ENCODE measurements around the gene KLK14.

Gene KLK14, protein sequence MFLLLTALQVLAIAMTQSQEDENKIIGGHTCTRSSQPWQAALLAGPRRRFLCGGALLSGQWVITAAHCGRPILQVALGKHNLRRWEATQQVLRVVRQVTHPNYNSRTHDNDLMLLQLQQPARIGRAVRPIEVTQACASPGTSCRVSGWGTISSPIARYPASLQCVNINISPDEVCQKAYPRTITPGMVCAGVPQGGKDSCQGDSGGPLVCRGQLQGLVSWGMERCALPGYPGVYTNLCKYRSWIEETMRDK

DNA sequence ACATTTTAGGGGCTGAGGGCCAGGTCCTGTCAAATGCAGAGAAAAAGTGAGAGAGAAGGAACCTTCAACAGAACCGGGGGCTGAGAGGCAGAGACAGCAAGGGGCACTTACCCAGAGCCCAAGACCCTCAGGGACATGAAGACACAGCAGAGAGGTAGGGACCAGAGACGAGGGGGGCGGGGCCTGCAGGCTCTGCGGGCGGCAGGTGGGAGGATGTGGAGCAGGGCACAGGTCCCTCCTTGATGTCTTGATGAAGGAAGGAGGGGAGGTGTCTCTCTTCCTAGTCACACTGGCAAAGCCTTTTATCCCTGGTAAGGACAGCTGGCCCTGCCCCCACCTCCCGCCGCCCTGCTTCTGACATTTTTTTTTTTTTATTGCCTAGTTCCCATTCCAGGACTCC lies at the start of gene KLK14:
TSS of gene KLK14 (minus strand) at position 277 of the 400 bp plus-strand sequence. CDS start at position 4, 273 bp downstream.
- no peak for DNase-seq (ENCODE audit: low read depth)

DNA sequence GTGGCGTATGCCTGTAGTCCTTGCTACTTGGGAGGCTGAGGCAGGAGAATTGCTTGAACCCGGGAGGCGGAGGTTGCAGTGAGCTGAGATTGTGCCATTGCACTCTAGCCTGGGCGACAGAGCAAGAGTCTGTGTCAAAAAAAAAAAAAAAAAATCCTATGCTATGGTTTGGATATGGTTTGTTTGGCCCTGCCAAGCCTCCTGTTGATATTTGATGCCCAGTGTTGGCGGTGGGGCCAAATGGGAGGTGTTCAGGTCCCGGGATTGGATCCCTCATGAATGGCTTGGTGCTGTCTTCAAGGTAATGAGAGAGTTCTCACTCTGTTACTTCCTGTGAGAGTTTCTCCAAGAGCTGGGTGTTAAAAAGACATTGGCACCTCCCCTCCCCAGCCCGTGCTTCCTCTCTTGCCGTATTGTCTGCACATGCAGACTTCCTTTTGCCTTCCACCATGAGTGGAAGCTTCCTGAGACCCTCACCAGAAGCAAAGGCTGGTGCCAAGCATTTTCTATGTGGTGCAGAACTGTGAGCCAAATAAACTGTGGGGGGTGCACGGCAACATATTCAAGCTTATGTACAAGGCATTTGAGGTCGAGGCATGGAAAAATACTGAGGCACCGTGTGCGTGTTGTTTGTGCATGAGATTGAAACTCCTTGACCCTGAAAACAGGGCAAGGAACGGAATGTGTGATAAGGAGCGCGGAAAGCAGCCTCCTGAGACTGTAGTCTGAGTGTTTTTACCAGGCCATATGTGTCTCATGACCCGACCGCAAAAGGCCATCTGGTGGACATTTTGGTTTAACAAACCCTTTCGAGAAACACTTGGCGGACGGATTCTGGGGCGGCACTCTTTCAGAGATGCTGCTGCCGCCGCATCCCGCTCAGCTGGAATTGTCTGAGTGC lies 49.3 kb upstream of the KLK14 start:
- no peak for DNase-seq (ENCODE audit: low read depth)

DNA sequence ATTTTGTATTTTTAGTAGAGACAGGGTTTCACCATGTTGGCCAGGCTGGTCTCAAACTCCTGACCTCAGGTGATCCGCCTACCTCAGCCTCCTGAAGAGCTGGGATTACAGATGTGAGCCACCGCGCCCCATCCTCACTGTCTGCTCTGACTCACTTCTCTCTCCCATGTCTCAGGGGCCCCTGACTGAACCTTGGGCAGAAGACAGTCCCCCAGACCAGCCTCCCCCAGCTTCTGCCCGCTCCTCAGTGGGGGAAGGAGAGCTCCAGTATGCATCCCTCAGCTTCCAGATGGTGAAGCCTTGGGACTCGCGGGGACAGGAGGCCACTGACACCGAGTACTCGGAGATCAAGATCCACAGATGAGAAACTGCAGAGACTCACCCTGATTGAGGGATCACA lies 47.0 kb upstream of the KLK14 start:
- DNase-seq (ENCODE audit: low read depth) = no peak

DNA sequence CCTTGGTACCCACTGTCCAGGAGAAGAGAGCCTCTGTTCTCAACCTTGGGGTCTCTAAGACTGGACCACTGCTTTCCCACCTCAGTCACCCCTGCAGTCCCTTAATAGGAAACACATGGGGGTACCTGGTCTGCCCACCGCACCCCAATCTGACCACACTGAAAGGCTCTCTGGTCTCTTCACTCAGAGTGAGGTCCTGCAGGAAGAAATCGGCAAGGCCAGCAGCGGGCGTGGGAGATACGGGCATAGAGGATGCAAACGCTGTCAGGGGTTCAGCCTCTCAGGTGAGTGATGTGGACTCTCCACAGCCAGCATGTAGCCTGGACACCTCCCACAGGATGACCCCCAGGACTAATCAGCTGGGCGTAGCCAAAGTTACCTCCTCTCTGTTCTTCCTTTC lies 45.5 kb upstream of the KLK14 start:
- no peak for DNase-seq (ENCODE audit: low read depth)

DNA sequence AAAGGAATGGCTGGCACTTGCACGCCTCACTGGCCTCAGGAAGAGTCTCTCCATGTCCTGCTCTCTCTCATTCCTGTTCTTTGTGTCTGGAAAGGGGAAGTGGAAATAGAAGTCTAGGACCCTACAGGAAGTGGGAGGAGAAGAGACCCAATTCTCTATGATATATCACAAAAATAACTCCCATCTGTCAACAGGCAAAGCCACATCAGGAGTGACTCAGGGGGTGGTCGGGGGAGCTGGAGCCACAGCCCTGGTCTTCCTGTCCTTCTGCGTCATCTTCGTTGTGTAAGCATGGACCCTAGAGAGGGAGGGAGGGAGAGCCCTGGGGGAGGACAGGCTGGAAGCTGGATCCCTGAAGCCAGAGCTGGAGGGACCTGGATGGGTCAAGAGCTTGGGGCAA lies 45.1 kb upstream of the KLK14 start:
- DNase-seq (ENCODE audit: low read depth) = no peak

DNA sequence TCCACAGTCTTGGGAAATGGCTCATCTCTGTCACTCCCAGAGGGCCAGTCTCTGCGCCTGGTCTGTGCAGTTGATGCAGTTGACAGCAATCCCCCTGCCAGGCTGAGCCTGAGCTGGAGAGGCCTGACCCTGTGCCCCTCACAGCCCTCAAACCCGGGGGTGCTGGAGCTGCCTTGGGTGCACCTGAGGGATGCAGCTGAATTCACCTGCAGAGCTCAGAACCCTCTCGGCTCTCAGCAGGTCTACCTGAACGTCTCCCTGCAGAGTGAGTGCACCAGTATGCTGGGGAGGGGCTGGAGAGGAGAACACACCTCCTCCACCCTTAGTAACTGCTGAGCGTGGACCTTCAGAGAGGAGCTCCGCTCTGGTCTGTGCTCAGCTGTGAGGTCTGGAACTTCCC lies 44.3 kb upstream of the KLK14 start:
- DNase-seq (ENCODE audit: low read depth) = no peak

DNA sequence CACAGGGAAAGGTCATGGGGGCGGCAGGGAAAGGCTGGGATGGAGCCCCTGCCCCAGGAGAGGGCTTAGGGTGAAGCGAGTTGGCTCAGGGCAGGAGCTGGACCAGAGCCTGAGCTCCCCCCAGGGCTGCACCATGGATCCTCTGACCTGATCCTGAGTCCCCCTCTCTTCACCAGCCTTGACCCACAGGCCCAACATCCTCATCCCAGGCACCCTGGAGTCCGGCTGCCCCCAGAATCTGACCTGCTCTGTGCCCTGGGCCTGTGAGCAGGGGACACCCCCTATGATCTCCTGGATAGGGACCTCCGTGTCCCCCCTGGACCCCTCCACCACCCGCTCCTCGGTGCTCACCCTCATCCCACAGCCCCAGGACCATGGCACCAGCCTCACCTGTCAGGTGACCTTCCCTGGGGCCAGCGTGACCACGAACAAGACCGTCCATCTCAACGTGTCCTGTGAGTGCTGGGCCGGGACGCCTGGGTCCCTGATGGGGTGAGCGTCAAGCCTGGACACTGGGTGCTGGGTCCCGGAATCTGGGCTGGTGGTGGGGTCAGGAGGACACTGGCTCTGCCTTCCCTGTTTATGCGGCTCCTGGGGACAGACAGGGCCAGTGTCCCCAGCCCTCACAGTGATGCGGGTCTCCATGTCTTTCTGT lies 42.9 kb upstream of the KLK14 start:
- DNase-seq (ENCODE audit: low read depth) = no peak

DNA sequence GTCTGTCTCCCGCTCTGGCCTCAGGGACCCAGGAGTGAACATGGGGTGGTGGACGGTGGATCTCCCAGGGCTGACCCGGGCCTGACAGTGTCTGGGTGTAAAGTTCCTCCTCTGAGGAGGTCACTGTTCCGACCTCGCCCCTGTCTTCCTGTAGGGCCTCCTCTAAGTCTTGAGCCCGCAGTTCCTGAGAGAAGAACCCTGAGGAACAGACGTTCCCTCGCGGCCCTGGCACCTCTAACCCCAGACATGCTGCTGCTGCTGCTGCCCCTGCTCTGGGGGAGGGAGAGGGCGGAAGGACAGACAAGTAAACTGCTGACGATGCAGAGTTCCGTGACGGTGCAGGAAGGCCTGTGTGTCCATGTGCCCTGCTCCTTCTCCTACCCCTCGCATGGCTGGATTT lies 42.0 kb upstream of the KLK14 start, which contains the start of gene SIGLEC9:
TSS of gene SIGLEC9 (plus strand) at position 178 of the 400 bp plus-strand sequence. CDS start at position 247, 69 bp downstream.
- no peak for DNase-seq (ENCODE audit: low read depth)

DNA sequence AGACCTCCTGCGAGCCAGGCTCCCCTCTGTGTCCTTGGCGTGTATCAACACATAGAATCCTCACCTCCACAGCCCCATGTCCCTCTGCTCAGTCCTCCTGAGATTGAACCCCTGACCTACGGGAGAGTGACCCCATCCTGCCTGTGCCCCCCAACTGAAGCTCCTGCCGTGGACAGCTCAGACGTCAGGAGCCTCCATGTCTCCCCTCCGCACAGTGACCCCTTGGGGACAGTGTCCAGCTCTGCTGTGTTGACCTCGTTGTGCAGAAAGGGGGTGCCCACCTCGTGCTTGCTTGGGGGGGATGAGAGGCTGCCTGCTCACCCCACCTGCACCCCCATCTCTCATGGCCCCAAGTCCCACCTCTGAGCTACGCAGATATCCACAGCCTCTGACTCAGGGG lies 41.5 kb upstream of the KLK14 start:
- DNase-seq (ENCODE audit: low read depth) = no peak

DNA sequence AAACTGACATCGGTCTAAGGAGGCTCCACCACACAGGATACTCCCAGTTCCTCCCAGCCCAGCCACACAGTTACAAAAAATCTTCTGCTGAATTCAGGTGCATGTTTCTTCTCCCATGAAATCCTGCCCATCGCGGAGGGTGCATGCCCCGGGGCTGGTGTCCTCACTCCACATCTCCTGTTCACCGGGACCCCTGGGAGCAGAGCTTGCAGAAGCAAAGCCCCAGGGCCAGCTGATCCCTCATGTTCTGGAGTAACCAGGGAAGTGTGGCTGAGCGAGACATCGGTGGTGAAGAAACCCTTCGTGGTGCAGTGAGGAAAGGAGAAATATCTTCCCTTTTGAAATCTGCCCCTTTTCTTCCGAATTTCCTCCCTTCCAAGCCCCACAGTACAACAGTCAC lies 41.1 kb upstream of the KLK14 start:
- DNase-seq (ENCODE audit: low read depth) = no peak

DNA sequence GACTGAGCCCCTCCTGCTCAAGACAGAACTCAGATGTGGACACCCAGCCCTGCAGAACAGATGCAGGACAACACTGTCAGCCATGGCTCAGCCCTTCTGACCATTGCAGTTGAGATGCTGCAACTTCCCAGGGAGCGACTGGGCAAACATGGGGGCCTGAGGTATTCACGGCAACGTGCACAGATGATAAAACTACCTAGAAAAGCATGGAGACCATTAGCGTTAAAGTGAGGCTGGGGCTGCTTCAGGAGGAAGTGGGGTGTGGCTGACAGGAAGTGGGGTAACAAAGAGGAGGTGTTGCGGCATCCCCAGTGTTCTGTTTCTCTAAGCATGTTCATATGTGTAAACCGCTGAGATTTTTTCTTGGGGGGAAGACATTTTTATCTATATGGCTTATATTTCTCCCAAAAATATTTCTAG lies 40.7 kb upstream of the KLK14 start:
- no peak for DNase-seq (ENCODE audit: low read depth)

DNA sequence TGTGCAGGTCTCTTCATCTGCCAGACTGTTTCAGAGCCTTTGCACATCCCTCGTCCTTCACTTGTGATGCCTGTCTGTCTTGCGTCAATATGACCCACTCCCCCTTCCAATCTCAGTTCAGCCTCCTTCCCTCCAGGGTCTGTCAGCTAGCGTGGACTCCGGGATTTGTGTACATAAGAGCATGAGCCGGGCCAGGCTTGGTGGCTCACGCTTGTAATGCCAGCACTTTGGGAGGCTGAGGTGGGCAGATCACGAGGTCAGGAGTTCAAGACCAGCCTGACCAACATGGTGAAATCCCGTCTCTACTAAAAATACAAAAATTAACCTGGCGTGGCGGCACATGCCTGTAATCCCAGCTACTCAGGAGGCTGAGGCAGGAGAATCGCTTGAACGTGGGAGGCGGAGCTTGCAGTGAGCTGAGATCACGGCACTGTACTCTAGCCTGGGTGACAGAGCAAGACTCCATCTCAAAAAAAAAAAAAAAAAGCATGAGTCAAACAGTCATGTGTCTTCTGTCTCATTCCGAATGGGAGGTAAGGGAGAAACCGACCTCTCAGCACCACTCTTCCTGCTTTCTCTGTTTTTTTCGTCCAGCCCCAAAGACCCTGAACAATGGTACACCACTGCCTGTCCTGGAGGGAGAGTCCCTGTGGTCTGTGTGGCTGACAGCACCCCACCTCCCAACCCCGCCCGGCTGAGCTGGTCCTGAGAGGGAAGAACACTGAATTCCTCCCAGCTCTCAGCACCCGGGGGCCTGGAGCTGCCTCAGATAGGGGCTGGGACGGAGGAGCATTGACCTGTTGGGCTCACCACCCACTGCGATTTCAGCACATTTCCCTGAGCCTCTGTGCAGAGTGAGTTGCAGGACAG lies 39.7 kb upstream of the KLK14 start:
- DNase-seq (ENCODE audit: low read depth) = no peak

DNA sequence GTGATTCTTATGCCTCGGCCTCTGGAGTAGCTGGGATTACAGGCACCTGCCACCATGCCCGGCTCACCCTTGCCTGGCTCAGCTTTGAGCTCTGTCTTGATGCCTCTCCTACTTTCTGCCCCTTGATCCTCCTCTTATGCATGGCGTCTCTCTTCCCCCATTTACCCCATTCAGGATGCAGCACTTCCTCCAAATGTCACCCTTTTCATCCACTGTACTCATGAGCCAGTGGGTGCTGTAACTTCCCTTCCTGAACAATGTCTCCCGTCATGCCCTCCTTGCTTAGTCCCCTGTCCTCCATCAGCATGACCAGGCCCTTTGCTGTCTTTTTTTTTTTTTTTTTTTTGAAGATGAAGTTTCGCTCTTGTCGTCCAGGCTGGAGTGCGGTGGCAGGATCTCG lies 38.6 kb upstream of the KLK14 start:
- no peak for DNase-seq (ENCODE audit: low read depth)

DNA sequence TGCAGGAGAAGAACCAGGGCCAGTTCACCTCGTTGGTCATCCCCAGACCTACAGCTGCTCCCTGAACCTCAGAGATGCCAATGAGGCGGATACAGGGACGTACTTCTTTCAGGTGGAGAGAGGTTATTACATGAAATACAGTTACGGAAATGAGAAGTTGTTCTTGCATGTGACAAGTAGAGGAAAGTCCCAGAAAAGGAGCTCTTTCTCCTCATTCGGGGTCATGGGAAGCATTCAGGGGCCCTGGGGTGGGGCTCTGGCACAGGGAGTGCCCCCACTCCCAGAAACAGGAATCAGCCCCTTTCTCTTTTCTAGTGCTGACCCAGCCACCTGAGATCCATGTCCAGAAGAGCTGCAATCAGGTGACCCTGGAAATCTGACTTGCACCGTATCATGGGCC lies 37.5 kb upstream of the KLK14 start:
- no peak for DNase-seq (ENCODE audit: low read depth)

DNA sequence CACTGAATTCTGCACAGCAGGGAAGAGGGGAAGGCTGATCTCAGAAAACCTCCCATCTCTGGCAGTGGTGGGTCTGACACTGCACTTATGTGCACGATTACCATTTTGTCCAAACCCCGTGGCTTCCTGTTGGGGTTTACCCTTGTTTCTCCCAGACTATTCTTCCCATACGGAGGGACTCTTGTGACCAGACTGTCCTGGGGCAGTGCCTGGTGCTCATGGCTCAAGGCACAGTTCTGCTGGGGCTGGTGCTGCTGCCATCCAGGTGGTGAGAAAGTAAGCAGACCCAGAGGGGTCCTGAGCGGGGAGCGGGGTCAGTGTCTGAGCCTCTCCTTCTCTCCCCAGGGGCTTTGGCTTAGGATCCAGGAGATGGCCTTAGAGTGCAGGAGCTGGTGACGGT lies 36.9 kb upstream of the KLK14 start:
- no peak for DNase-seq (ENCODE audit: low read depth)

DNA sequence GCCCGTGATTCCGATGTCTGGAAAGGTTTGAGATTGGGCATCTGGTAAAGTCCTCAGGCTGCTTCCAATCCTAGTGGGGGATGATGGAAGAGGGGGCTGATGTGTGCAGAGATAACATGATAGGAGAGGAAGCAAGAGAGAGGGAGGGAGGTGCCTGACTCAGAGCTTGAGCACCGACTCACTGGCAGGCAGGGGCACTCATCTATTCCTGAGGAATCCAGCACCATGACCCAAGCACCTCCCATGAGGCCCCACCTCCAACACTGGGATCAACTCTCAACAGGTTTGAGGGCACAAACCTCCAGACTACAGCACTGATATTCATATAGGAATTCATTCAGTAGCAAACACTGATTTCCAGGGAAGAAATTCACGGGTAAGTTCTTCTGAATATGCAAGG lies 36.4 kb upstream of the KLK14 start:
- DNase-seq (ENCODE audit: low read depth) = no peak

DNA sequence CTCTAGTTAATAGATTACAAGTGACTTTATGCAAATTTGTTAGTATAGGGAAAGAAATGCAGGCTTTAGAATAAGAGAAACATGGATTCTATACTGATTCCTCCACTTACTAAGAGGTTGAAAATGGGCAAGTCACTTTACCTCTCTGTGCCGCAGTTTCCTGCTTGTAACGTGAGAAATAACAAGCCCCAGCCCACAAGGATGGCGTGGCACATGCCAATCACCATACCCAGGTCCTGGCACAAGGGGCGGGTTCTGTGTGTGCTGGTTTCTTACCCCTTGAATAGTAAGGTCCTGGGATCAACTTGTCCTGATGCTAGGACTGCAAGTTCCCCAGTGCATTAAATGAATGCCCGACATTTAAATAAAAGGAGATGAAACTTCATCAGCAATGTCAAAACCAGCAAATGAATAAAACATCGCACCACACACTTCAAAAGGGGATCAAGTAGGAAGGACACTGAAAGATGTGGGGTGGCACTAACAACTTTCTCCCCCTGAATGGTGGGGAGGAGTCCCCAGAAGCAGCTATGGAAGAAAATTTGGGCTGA lies 34.1 kb upstream of the KLK14 start:
- no peak for DNase-seq (ENCODE audit: low read depth)

DNA sequence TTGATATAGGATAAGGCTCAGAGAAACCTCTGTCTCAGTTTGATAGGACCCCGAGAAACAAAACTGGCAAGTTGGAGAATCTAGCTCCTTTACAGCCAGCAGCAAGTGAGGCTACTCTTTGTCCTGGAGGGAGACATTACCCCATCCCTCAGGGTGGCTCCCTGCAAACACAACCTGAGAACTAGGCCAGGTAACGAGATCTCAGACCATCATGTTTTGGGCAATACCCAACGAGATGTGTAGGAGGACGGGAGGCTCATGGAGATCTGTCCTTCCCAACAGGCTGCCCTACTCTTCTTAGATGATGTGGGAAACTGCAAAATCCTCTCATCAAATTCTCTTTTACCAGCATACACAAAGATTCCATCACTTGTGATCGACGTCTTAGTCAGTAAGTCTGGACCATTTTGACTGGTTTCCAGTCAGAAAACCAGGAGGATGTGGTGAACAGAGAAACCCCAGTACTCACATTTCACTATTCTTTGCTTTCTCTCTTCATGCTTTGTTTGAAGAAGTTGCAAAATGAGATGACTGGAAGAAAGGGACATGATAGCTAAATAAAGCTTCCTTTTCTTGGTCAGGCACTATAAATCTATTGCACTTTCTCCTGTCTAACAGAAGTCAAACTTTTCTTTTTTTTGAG lies 31.5 kb upstream of the KLK14 start:
- no peak for DNase-seq (ENCODE audit: low read depth)

DNA sequence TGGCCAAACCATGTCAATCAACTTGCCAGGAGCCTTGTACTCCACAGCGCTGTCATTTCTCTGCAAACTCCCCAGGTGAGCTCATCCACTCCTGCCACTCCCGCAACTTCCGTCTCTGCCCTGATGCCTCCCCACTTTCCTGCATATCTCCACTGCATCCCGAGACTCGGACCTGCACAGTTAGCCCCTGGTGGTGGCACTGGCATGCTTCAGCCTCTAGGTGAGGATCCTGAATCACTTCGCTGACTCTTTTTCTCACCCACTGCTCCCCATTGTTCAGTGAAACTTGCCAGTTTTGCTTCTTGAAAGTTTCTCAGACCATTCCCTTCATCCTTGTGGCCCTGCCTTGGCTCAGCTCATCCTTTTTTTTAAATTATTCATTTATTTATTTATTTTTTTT lies 28.9 kb upstream of the KLK14 start:
- no peak for DNase-seq (ENCODE audit: low read depth)

DNA sequence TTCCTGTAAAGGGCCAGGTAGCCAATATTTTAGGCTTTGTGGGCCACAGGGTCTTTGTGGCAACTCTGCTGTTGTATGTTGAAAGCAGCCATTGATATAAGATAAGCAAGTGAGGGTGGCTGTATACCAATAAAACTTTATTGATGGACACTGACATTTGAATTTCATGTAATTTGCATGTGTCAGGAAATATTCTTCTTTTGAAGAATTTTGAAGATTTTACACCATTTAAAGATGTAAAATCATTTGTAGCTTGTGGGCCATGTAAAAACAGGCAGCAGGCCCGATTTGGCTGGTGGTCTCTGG lies 27.9 kb upstream of the KLK14 start:
- no peak for DNase-seq (ENCODE audit: low read depth)

DNA sequence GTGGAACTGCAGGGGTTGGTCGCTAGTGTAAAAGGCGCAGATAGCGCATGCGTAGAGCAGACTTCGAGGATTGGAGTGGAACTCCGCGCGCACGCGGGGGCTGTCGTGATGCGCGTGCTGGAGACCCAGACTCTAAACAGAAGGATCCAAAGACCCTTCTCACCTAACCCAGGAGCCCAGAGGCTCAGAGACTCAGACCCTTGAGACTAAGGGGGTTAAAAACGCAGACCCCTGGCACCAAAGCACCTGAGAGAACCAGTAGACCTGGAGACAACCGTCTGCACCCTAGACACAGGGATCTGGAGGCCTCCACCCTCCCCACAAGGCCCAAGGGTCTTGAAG lies 26.1 kb upstream of the KLK14 start:
- no peak for DNase-seq (ENCODE audit: low read depth)

All from non-pigmented ciliary epithelial cell (primary cell).